ENCODE measurements around the gene KCTD20. TPM values are rescaled to one million over a fixed set of nuclear protein-coding genes. Genes with fewer than 3 reads are reported as not detected.

The KCTD20 gene
- total and polyA plus RNA-seq, 4 donors = 25.8 to 70.6 (median 43.0) TPM

- Histone ChIP-seq H3K4me3 (ENCODE audit: low read length in 2 of 2) (no peak overlapping the region), H3K36me3 (ENCODE audit: control insufficient read depth in 1 of 2, insufficient read depth in 2 of 2, low read length in 1 of 2) (peaks cover 0 to 2% of the 10 kb centered on the region in 2 donors), H3K27me3 (ENCODE audit: control insufficient read depth in 1 of 2, insufficient read depth in 2 of 2, low read length in 1 of 2) (no peaks in the 10 kb centered on the region), H3K4me1 (ENCODE audit: control insufficient read depth in 1 of 2, insufficient read depth in 2 of 2, low read length in 2 of 2) (no peaks in the 10 kb centered on the region), H3K9me3 (ENCODE audit: control insufficient read depth, low read length) (no peaks in the 10 kb centered on the region), H3K27ac (ENCODE audit: low read depth in 1 of 2, low read length in 2 of 2) (no peak overlapping the region)
- intact Hi-C loops (cut with DNase I) = no loop called here
- ATAC-seq (ENCODE audit: low FRiP score) (no peak), DNase-seq (no peak)
- 83 to 86% methylated on average over 6 of the region's 6 CpGs for WGBS, 2 donors
These were observed 50.5 kb downstream of the KCTD20 start for GRCh38 chr6:36493319-36493718.

GRCh38 chr6:36493859-36494258 lies 51.1 kb downstream of the KCTD20 start:
- Histone ChIP-seq H3K9me3 (ENCODE audit: control insufficient read depth, low read length) (no peaks in the 10 kb centered on the region), H3K27ac (ENCODE audit: low read depth in 1 of 2, low read length in 2 of 2) (no peak overlapping the region), H3K36me3 (ENCODE audit: control insufficient read depth in 1 of 2, insufficient read depth in 2 of 2, low read length in 1 of 2) (peaks cover 0 to 2% of the 10 kb centered on the region in 2 donors), H3K27me3 (ENCODE audit: control insufficient read depth in 1 of 2, insufficient read depth in 2 of 2, low read length in 1 of 2) (no peaks in the 10 kb centered on the region), H3K4me1 (ENCODE audit: control insufficient read depth in 1 of 2, insufficient read depth in 2 of 2, low read length in 2 of 2) (no peaks in the 10 kb centered on the region), H3K4me3 (ENCODE audit: low read length in 2 of 2) (no peak overlapping the region)
- ATAC-seq (ENCODE audit: low FRiP score) (no peak), DNase-seq (no peak)
- intact Hi-C loops (cut with DNase I) = no loop called here
- 62 to 68% methylated on average over 2 of the region's 2 CpGs for WGBS, 2 donors

- Histone ChIP-seq H3K36me3 (ENCODE audit: control insufficient read depth in 1 of 2, insufficient read depth in 2 of 2, low read length in 1 of 2) (peaks cover 0 to 5% of the 10 kb centered on the region in 2 donors), H3K9me3 (ENCODE audit: control insufficient read depth, low read length) (no peaks in the 10 kb centered on the region), H3K27me3 (ENCODE audit: control insufficient read depth in 1 of 2, insufficient read depth in 2 of 2, low read length in 1 of 2) (no peaks in the 10 kb centered on the region), H3K4me1 (ENCODE audit: control insufficient read depth in 1 of 2, insufficient read depth in 2 of 2, low read length in 2 of 2) (no peaks in the 10 kb centered on the region), H3K4me3 (ENCODE audit: low read length in 2 of 2) (no peak overlapping the region), H3K27ac (ENCODE audit: low read depth in 1 of 2, low read length in 2 of 2) (no peak overlapping the region)
- intact Hi-C loops (cut with DNase I) = no loop called here
- no peak for DNase-seq
- 96 to 97% methylated on average over 5 of the region's 5 CpGs for WGBS, 2 donors
- ATAC-seq (ENCODE audit: low FRiP score) = no peak
These were observed 52.3 kb downstream of the KCTD20 start for GRCh38 chr6:36495086-36495485.

GRCh38 chr6:36499918-36500317 lies 57.1 kb downstream of the KCTD20 start:
- Histone ChIP-seq H3K27me3 (ENCODE audit: control insufficient read depth in 1 of 2, insufficient read depth in 2 of 2, low read length in 1 of 2) (no peaks in the 10 kb centered on the region), H3K36me3 (ENCODE audit: control insufficient read depth in 1 of 2, insufficient read depth in 2 of 2, low read length in 1 of 2) (peaks cover 0 to 5% of the 10 kb centered on the region in 2 donors), H3K4me3 (ENCODE audit: low read length in 2 of 2) (no peak overlapping the region), H3K9me3 (ENCODE audit: control insufficient read depth, low read length) (no peaks in the 10 kb centered on the region), H3K27ac (ENCODE audit: low read depth in 1 of 2, low read length in 2 of 2) (no peak overlapping the region), H3K4me1 (ENCODE audit: control insufficient read depth in 1 of 2, insufficient read depth in 2 of 2, low read length in 2 of 2) (no peaks in the 10 kb centered on the region)
- WGBS, 2 donors = 87 to 90% methylated on average over 4 of the region's 4 CpGs
- intact Hi-C loops (cut with DNase I) = no loop called here
- no peak for DNase-seq
- ATAC-seq (ENCODE audit: low FRiP score) = no peak

- H3K4me3 ChIP-seq (ENCODE audit: low read length in 2 of 2) = no peak overlapping the region
- no peaks in the 10 kb centered on the region for H3K4me1 ChIP-seq (ENCODE audit: control insufficient read depth in 1 of 2, insufficient read depth in 2 of 2, low read length in 2 of 2)
- H3K27me3 ChIP-seq (ENCODE audit: control insufficient read depth in 1 of 2, insufficient read depth in 2 of 2, low read length in 1 of 2) = no peaks in the 10 kb centered on the region
- peaks cover 0 to 4% of the 10 kb centered on the region in 2 donors for H3K36me3 ChIP-seq (ENCODE audit: control insufficient read depth in 1 of 2, insufficient read depth in 2 of 2, low read length in 1 of 2)
- H3K9me3 ChIP-seq (ENCODE audit: control insufficient read depth, low read length) = no peaks in the 10 kb centered on the region
- 81 to 83% methylated on average over 6 of the region's 6 CpGs for WGBS, 2 donors
- intact Hi-C loops (cut with DNase I) = no loop called here
- H3K27ac ChIP-seq (ENCODE audit: low read depth in 1 of 2, low read length in 2 of 2) = no peak overlapping the region
- DNase-seq (no peak), ATAC-seq (ENCODE audit: low FRiP score) (no peak)
These were observed 58.9 kb downstream of the KCTD20 start for GRCh38 chr6:36501686-36502085.

- Histone ChIP-seq H3K4me1 (ENCODE audit: control insufficient read depth in 1 of 2, insufficient read depth in 2 of 2, low read length in 2 of 2) (no peaks in the 10 kb centered on the region), H3K27me3 (ENCODE audit: control insufficient read depth in 1 of 2, insufficient read depth in 2 of 2, low read length in 1 of 2) (no peaks in the 10 kb centered on the region), H3K4me3 (ENCODE audit: low read length in 2 of 2) (no peak overlapping the region), H3K27ac (ENCODE audit: low read depth in 1 of 2, low read length in 2 of 2) (no peak overlapping the region), H3K9me3 (ENCODE audit: control insufficient read depth, low read length) (no peaks in the 10 kb centered on the region), H3K36me3 (ENCODE audit: control insufficient read depth in 1 of 2, insufficient read depth in 2 of 2, low read length in 1 of 2) (peaks cover 0 to 4% of the 10 kb centered on the region in 2 donors)
- ATAC-seq (ENCODE audit: low FRiP score) (no peak), DNase-seq (no peak)
- intact Hi-C loops (cut with DNase I) = no loop called here
- WGBS, 2 donors = 80 to 85% methylated on average over 3 of the region's 3 CpGs
These were observed 61.4 kb downstream of the KCTD20 start for GRCh38 chr6:36504181-36504580.

GRCh38 chr6:36504982-36505381 lies 62.2 kb downstream of the KCTD20 start:
- intact Hi-C loops (cut with DNase I) = no loop called here
- no peaks in the 10 kb centered on the region for H3K27me3 ChIP-seq (ENCODE audit: control insufficient read depth in 1 of 2, insufficient read depth in 2 of 2, low read length in 1 of 2)
- no peaks in the 10 kb centered on the region for H3K9me3 ChIP-seq (ENCODE audit: control insufficient read depth, low read length)
- peaks cover 0 to under 1% of the 10 kb centered on the region in 2 donors for H3K36me3 ChIP-seq (ENCODE audit: control insufficient read depth in 1 of 2, insufficient read depth in 2 of 2, low read length in 1 of 2)
- peak; percentile 54 for ATAC-seq (ENCODE audit: low FRiP score)
- 95 to 98% methylated on average over 2 of the region's 2 CpGs for WGBS, 2 donors
- no peak for DNase-seq
- no peak overlapping the region for H3K27ac ChIP-seq (ENCODE audit: low read depth in 1 of 2, low read length in 2 of 2)
- H3K4me1 ChIP-seq (ENCODE audit: control insufficient read depth in 1 of 2, insufficient read depth in 2 of 2, low read length in 2 of 2) = no peaks in the 10 kb centered on the region
- H3K4me3 ChIP-seq (ENCODE audit: low read length in 2 of 2) = no peak overlapping the region

- H3K36me3 ChIP-seq (ENCODE audit: control insufficient read depth in 1 of 2, insufficient read depth in 2 of 2, low read length in 1 of 2) = peaks cover 0 to 2% of the 10 kb centered on the region in 2 donors
- ATAC-seq (ENCODE audit: low FRiP score) (no peak), DNase-seq (no peak)
- WGBS, 2 donors = 88 to 94% methylated on average over 6 of the region's 6 CpGs
- no peak overlapping the region for H3K4me3 ChIP-seq (ENCODE audit: low read length in 2 of 2)
- H3K27me3 ChIP-seq (ENCODE audit: control insufficient read depth in 1 of 2, insufficient read depth in 2 of 2, low read length in 1 of 2) = no peaks in the 10 kb centered on the region
- no peak overlapping the region for H3K27ac ChIP-seq (ENCODE audit: low read depth in 1 of 2, low read length in 2 of 2)
- intact Hi-C loops (cut with DNase I) = no loop called here
- no peaks in the 10 kb centered on the region for H3K9me3 ChIP-seq (ENCODE audit: control insufficient read depth, low read length)
- H3K4me1 ChIP-seq (ENCODE audit: control insufficient read depth in 1 of 2, insufficient read depth in 2 of 2, low read length in 2 of 2) = no peaks in the 10 kb centered on the region
These were observed 63.1 kb downstream of the KCTD20 start for GRCh38 chr6:36505744-36506534.

- H3K36me3 ChIP-seq (ENCODE audit: control insufficient read depth in 1 of 2, insufficient read depth in 2 of 2, low read length in 1 of 2) = peaks cover 0 to 3% of the 10 kb centered on the region in 2 donors
- WGBS, 2 donors = 79 to 87% methylated on average over 2 of the region's 2 CpGs
- H3K4me1 ChIP-seq (ENCODE audit: control insufficient read depth in 1 of 2, insufficient read depth in 2 of 2, low read length in 2 of 2) = no peaks in the 10 kb centered on the region
- no peak overlapping the region for H3K4me3 ChIP-seq (ENCODE audit: low read length in 2 of 2)
- intact Hi-C loops (cut with DNase I) = no loop called here
- H3K27ac ChIP-seq (ENCODE audit: low read depth in 1 of 2, low read length in 2 of 2) = no peak overlapping the region
- ATAC-seq (ENCODE audit: low FRiP score) (no peak), DNase-seq (no peak)
- H3K27me3 ChIP-seq (ENCODE audit: control insufficient read depth in 1 of 2, insufficient read depth in 2 of 2, low read length in 1 of 2) = no peaks in the 10 kb centered on the region
- H3K9me3 ChIP-seq (ENCODE audit: control insufficient read depth, low read length) = no peaks in the 10 kb centered on the region
These were observed 63.8 kb downstream of the KCTD20 start for GRCh38 chr6:36506611-36507010.

Measured in aorta (tissue), 5 donors.